HG02870 (cell line): ENCODE measurements around the gene KCNH1.
"Not testable (repeated sequence)": the region's sequence is repeated elsewhere in the genome, so short reads cannot be mapped to it uniquely, and the experiment has no call there.

Experiments used
- ATAC-seq: cut with Tn5 transposase; IDR thresholded peaks from one replicate; pipeline ENCODE4 v1.9.1; 2021; ENCODE audit warnings: mild to moderate bottlenecking, moderate library complexity; ENCODE audit not compliant: unreplicated experiment

Gene KCNH1

DNA sequence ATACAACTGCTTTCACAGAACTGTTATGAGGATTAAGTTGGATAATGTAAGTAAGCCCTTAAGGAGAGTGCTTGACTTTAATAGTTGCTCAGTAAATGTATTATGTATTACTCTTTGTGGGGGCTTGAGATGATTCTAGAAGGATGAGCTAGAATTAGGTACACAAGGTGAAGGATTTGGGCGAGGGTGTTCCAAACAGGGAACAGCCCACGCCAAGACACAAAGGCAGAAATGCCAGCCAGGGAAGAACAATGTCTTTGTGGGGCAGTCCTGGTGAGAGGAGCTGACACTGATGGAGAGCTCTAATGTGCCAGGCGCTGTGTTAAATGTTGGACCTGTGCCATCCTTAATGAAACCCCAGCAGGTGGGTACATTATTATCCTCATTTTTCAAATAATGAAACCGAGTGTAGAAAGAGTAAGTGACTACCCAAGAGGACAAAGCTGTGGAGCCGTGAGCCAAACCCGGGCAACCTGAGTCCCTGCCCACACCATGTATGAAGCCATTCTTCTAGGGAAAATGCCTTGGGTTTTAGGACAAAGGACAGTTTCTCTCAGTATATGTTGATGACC lies 442.8 kb downstream of the KCNH1 start:
- no peak for ATAC-seq

GRCh38 chr1:210690236-210690635 lies 443.7 kb downstream of the KCNH1 start:
- no peak for ATAC-seq

DNA sequence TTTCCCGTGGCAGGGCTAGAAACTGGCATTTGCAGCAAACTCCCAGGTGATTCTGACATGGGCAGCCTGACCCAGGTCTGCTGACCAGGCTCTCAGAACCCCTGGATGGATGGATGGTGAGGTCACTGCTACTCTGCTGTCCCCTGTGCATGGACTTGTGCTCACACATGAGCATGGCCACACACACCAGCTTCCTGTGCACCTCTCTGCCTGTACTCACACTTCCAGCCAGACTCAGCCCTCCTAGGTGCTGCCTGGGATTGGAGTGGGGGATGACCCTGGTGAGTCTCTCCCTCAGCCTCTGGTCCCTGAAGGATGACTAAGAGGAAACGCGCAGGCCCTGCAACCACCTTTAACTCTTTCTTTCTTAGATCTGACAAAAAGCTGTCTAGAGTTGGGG lies 444.1 kb downstream of the KCNH1 start:
- ATAC-seq: no peak

- no peak for ATAC-seq
Observed at GRCh38 chr1:210688512-210689234, 445.3 kb downstream of the KCNH1 start.

GRCh38 chr1:210687582-210688279 lies 446.2 kb downstream of the KCNH1 start:
- no peak for ATAC-seq

DNA sequence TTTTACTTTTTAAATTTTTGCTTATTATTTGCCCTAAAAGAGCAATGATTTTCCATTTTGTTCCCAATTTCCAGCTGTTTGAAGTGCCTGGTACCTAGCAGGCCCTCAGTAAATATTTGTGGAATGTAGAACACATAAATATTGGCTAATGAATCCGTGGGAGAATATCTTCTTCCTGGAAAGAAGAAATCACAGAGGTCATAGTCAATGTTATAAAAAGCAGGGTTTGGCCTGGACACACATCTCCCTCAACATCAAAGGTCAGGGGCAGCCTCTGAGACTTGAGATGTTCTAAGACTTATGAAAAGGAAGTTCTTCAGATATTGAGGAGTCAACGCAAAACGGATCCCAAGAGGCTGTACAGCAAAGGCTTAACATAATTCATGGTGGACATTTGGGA lies 447.1 kb downstream of the KCNH1 start:
- no peak for ATAC-seq

- no peak for ATAC-seq
Observed at GRCh38 chr1:210685295-210685650, 448.7 kb downstream of the KCNH1 start.

GRCh38 chr1:210684466-210685294 lies 449.3 kb downstream of the KCNH1 start:
- ATAC-seq: peak; percentile 92

- no peak for ATAC-seq
Observed at GRCh38 chr1:210683403-210684047, 450.4 kb downstream of the KCNH1 start.

GRCh38 chr1:210681158-210681557 lies 452.8 kb downstream of the KCNH1 start:
- no peak for ATAC-seq

DNA sequence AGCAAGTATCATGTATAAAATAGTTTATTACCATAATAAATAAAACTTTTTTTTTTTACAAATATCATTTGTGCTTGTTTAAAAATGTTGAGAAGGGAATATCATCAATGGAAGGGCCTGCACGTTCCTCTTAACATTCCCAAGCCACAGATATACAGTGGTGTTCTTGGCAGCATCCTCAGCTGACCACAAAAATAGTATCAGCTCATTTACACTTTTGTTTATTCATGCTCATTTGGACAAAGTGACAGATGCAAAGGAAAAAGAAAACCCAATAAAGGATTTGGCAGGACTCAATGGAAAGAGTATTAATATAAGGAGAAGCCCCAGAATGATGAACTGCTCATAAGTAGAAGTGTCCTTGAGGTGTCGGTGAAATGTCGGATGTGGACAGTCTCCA lies 455.6 kb downstream of the KCNH1 start:
- ATAC-seq: no peak

DNA sequence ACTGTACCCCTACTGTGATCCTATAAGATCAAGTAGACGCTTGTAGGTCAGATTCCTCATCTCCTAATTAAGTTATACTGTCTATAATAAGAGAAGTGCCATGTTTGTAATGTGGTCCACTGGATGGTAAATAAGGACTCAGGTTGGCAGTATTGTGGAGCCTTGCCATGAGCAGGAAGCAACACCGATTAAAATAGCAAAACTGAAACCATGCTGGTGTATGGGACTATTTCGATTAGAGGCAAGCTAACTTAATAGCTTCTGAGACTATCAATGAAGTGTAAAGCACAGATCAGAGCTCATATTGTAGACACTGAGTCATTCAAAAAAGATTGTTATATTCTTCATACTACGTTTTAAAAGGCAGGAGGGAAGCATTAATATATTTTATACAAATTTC lies 456.4 kb downstream of the KCNH1 start:
- ATAC-seq: peak; percentile 72

DNA sequence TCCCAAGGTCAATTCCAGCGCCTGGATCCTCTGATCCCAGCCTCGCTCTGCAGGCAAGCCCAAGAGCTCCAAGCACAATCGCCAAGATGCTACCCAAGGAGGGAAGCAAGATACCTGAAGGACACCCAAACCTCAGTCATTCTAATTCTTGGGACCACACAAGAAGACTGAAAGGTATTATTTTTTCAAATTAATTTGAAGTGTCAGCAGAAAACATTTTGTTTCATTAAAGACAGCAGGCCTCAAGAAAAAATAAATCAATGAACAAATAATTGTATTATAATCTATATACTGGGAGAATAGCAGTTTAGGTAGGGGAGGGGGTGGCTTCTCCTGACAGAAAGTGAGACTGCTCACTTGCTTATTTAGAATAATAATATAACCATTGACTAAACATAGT lies 457.4 kb downstream of the KCNH1 start:
- ATAC-seq: no peak

DNA sequence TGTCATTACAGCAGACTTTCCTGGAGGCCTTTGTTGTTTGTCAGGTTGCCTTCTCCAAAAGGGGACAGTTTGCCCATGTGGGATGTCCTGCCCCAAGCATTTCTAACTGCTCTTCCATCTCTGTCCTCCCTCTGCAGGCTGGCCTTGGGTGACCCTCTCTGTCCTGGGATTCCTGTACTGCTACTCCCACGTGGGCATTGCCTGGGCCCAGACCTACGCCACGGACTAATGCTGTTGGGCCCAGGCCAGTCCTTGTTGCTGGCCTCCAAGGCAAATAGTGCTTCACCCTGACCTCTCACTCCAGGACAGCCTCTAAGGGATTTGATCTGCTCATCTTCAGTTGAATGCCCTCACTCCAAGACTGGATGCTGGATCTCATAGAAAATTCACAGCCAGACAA lies 459.8 kb downstream of the KCNH1 start:
- no peak for ATAC-seq

DNA sequence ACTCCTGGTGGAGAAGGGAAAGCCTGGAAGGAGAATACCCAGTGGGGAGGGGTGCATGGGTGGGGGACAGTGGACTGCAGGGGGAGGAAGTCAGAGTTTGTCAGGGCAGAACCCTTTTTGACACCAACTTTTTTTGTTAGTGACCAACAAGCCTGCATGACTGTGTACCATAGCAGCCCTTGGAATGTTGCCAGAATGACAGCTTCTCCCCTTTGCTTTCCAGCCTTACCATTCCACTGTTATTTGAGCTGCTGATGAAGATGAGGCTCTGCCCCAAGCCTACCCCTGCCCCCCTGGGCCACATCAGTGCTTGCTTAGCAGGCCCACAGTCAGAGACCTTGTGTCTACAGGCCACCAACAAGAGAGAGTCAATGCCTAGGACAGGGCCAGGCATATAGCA lies 464.0 kb downstream of the KCNH1 start:
- no peak for ATAC-seq

- ATAC-seq: no peak
Observed at GRCh38 chr1:210663730-210664573, 470.0 kb downstream of the KCNH1 start.

- no peak for ATAC-seq
Observed at GRCh38 chr1:210662291-210663050, 471.5 kb downstream of the KCNH1 start.

DNA sequence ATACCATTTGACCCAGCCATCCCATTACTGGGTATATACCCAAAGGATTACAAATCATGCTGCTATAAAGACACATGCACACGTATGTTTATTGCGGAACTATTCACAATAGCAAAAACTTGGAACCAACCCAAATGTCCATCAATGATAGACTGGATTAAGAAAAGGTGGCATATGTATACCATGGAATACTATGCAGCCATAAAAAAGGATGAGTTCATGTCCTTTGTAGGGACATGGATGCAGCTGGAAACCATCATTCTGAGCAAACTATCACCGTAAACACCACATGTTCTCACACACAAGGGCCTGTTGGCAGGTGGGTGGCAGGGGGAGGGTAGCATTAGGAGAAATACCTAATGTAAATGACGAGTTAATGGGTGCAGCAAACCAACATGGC lies 472.4 kb downstream of the KCNH1 start:
- ATAC-seq: not testable (repeated sequence)

GRCh38 chr1:210657806-210658205 lies 476.1 kb downstream of the KCNH1 start:
- no peak for ATAC-seq
